ENCODE results near the gene MEGF11.
"Not testable (repeated sequence)": the region's sequence is repeated elsewhere in the genome, so short reads cannot be mapped to it uniquely, and the experiment has no call there.

The MEGF11 gene

DNA sequence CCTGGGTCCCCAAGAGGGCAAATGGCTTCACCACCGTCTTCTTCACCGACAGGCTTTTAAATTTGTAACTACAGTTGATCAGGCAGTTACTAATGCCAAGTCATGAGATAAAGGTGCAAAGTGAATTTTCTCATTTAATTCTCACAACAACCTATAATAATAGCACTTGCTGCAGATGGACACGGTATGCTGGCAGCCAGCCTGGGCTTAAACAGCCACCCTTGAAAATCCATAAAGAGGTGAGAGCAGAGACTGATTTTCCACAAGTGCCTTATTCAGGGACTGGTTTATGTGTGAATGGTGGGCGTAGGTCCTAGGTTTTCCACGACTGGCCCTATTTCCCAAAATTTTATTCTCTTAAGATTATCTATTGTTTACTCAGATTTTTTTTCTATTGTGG lies 266.4 kb downstream of the MEGF11 start:
- DNase-seq, result no peak

DNA sequence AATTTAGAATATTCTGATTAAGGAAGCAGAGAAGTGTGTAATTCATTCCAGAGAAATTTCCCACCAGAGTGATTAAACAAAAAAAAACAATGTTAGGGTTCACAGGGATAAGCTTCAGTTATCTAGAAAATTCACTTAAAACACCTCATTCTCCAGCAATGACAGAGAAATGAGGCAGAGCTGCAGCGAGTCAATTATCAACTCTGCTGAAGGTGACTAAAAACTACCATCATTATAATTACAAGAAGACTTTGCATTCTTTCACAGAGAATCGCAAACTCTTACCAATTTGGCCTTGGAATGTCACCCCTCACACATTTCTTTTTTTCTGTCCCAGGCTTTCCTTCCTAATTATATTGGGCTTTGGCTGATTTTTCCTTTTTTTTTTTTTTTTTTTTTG lies 267.1 kb downstream of the MEGF11 start:
- no peak for DNase-seq

DNA sequence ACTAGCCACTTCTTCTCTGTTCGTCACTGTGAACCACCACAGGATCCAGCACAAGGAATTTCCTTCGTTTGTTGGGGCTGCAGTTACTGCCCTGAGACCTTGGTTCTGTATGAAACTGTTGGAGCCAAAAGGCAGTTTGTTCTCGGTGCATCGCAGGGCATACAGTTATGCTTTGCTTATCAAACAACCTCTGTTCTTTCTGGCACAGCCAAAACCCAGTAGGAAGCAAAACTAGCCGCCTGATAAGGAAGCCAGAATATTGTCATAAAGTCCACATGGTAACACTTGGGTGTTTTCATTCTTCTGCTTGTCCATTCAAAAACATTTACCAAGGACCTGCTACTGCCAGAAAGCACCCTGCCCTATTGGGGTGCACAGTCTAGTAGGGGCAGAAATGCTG lies 268.2 kb downstream of the MEGF11 start:
- DNase-seq, result no peak

DNA sequence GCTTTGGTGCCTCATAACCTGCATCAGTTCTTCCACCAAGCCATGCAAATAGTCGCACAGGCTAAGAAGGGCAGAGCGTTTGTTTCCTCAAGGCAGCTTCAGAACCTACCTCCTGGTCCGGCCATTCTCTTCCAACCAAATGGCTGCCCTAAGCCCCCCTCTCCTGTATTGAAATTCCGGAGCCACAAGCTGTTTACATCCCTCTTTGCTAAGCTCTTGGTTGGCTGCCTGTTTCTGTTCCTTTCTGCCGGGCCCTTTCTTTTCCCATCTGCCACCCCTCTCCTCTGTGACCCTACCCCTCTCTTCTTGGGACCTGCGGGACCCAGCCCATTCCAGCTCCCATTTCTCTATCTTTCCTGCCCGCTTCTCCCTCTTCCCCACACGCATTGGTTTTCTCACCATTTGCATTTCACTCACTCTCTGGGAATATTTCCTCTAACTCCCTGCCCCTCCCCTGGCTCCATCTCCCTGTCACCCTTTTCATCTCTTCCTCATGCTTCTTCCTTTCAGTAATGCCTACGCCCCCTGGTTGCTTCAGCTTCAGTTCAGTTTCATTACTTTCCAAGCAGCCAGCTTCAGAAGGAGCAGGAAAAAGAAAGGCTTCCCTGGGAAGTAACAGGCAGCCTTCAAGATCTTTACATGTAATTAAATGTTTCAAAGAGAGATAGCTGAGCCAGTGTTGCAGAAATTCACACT lies 270.8 kb downstream of the MEGF11 start:
- no peak for DNase-seq

DNA sequence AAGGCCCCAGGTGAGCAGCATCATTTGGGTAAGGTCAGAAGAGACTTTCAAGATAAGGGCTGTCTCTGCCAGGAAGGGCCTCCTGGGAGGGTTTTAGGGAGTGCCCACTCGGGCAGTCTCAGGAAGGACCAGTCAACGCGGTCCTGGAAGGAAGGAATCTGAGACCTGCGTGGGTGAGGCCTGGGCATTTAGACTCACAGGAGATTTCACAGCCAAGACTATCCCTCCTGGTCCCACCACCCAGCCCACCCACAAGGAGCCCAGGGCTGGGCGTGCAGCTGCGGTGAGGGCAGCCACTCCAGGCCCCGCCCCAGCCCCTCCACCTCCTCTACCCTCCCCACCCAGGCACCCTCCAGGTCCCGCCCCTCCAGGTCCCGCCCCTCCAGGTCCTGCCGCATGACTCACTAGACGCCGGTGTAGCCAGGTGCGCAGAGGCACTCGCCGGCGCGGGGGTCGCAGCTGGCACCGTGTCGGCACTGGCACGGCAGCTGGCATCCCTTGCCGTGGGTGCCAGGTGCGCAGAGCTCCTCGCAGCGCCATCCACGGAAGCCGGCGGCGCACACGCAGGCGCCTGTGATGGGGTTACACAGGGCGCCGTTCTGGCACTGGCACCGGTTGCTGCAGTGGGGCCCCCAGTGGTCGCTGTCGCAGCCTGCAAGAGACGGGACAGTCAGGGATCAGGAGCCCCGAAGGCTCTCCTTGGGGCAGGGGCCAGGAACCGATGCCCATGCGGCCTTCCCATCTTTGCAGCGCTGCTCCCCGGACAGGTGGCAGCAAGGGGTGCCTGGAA lies 271.5 kb downstream of the MEGF11 start:
- DNase-seq, result no peak

DNA sequence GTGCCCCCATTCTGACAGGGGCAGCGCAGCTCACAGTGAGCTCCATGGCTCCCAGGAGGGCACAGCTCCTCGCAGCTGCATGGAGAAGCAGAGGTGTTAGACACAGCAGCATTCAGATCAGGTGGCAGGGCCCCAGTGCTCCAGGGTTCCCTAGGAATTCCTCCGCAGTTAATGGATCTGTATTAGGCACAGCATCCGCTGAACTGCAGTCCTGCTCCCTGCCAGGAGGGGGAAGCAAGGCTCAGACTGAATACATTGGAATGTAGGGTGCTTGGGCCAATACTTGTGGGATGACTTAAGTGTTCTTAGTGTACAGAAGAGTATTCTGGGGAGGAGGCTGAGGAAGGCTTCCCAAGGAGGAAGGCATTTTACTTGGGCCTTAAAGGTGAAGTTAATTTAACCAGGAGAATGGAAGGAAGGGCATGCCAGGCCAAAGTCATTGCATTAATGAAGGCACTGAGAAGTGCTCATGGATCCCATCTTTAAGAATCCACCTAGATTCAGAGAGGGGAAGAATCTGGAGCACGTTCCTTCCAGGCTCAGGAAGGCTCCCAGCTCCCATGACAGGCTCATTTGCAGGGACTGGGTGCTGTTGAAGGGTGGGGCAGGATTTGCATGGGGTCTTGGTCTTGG lies 272.6 kb downstream of the MEGF11 start:
- DNase-seq, result peak; percentile 70

DNA sequence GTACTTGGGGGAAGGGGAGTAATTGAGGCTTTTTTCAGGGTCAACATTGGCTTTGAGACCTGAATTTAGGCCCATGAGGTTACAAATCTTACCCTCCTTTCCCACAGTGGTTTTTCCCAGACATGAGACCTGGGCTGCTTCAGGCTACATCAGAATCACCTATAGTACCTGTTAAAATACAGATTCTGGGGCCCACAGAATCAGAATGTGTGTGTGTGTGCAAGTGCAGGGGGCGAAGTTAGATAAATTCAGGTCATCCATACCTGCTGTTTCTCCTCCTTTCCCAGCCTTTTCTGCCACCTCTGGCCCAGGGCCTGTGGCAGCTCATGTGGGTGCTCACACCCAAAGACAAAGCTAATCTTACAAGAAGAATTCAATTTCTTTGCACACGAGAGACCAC lies 273.7 kb downstream of the MEGF11 start:
- no peak for DNase-seq

DNA sequence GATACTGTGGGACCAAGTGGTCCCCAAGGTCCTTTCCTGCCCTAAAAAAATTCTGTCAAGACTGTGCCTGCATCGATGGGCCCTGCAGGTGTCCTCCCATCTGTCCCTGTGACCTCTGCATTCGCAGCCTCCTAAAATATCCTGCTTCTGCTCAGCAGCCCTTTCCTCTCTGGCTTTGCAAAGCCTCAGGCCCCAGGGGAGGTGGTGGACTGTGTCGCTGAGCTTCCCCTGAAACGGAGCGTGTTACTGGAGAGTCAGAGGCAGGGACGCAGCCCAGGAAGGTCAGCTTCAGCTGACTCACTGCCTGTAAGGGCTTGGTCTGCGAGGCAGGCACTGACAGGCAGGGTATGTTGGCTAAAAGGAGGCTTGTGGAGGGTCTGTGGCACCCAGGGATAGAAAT lies 274.2 kb downstream of the MEGF11 start:
- DNase-seq, result no peak

DNA sequence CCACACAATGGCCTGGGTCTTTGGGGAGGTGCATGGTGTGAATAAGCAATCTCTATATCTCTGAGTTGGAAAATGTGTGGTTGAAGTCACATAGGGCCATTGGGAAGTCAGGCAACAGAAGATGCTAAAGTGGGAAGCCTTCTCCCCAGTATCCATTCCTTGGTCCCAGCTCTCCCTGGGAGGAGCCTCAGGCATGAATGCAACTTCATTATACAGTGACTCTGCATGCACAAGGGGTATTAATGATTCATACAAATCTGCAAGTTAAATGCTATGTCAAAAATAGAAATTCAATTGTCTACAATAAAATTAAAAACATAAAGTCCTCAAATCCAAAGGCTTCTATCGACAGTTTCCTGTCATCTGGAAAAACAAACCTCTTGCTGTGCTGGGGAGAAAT lies 275.4 kb downstream of the MEGF11 start:
- no peak for DNase-seq

DNA sequence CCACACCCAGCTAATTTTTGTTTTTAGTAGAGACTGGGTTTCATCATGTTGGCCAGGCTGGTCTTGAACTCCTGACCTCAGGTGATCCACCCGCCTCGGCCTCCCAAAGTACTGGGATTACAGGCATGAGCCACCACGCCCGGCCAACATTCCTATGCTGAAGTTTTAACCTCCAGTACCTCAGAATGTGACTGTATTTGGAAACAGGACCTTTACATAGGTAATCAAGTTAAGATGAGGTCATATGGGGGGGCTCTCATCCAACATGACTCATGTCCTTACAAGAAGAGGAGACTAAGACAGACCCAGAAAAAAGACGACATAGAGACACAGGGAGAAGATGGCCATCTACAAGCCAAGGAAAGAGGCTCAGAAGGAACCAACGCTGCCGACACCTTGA lies 277.4 kb downstream of the MEGF11 start:
- DNase-seq, result not testable (repeated sequence)

DNA sequence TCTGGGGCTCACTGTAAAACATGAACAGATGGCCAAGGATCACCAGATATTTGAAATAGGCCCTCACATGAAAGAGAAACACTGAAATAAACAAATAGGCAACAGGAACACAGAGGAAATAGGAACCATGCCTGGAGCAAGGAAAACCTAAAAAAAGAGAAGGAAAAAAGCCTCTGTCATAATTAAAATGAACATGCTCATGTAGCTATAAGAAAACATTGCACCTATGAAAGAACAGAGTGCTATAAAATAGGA lies 281.9 kb downstream of the MEGF11 start:
- no peak for DNase-seq

DNA sequence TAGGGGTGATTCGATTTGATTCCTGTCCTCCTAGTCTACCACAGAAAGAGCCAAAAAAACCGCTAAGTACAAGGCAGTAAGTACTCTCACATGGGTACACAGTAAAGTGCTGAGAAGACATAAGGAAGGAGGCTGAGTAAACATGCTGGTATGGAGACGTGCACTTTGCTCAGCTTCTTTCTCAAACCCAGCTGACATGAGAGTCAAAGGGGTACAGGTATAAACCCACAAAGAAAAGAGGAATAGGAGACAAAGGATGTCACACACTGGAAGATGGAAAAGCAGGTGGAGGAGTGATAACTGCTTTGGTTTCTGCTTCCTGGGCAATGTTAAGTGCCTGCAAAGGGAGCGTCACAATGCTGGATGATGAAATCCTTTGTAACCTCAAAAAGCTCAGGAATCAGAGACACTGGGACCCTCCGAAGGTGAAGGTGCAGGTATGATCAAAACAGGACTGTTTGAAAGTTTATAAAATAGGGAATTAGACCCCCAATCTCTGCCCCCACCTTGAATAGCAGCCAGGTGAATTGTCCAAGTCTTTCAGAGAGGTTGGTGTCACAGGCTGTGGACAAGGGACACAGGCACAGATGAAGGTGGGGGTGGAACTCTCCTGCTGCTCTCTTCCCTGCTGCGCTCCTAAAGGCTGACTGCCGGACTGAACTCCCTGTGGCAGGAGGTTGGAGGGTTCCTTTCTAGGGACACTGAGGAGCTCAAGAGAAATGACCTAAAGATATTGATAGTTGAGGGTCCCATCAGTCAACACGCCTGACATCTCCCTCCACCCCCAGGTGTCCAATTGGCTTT lies 282.4 kb downstream of the MEGF11 start:
- DNase-seq, result peak; percentile 8

DNA sequence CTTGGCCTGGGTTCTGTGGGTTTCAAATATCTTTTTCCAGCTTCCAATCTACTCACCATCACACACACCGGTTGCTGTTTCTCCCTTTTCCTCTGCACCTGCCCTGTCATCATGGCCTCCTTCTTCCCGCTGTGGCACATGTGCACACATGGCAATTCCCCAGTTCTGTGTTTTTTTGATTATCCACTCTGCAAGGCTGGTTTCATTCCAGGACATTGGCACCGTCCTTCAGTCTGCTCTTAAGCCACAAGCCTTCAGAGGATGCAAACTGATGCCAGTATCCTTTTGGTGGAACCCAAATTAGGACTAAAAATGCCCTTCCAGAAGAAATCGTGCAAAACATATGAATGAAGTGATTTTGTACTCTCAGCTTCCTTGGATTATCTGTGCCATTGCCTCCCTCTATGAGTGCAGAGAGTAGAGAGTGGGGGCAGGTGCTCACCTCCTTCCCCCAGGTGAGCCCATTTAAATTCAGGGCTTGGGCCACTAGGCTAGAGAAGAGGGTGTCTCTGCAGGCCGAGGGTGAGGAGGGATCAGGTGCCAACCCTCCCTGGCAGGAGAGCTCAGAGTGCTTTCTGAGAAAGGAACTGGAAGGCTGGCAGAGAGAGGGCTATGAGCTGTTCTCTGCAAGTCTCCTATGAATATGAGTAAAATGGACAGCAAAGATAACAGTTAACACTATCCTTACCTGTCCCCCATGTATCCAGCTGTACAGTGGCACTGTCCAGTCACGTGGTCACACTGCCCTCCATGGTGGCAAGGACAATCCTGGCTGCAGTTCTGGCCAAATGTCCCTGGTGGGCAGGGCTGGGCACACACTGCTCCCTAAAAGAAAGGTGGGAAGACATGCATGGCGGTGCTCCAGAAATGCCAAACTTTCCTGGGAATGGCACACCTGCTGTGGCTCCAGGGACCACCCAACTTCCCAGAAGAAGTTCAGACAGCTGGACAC lies 283.4 kb downstream of the MEGF11 start:
- no peak for DNase-seq

DNA sequence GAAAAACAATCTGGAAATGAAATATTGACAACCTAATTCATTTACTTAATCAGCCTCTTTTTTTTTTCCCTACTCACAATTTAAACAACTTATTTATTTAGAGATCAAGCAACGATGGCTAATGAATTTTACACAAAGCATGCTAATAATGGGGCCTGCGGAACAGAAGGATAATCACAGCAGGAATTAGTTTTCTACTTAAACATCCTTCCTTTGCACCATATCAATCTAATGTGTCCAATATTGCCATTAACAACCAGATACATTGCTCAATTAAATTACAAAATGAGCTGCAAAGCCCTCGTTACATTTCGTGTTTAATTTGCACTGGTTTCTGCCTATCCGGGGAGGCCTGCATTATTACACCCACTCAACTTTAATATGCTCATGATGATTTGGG lies 285.0 kb downstream of the MEGF11 start:
- DNase-seq, result no peak

DNA sequence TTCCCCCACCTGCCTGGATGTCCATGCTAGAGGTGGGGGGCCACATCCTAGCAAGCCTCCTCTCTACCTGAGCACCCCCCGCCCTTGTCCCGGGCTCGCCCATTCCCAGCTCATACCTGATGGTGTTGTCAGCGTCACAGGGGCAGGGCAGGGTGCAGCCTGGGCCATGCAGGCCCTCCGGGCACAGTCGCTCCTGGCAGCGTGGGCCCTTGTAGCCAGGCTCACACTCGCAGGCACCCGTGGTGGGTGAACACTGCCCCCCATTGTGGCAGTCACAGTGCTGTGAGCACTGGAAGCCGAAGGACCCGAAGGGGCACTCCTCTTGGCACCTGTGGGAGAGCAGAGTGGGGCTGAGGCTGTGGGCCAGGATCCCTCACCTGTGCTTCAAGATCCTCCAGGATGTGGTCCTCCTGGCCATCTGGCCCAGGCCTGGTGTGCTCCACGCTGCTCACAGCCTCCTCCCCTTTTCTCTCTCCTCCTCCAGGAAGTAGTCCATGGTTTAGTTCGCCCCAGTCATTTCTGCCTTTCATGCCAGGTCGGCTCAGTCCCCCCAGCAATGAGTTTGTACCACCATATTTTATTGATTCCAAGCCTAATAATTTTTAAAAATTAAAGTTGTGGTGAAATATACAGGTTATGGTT lies 288.6 kb downstream of the MEGF11 start:
- no peak for DNase-seq

DNA sequence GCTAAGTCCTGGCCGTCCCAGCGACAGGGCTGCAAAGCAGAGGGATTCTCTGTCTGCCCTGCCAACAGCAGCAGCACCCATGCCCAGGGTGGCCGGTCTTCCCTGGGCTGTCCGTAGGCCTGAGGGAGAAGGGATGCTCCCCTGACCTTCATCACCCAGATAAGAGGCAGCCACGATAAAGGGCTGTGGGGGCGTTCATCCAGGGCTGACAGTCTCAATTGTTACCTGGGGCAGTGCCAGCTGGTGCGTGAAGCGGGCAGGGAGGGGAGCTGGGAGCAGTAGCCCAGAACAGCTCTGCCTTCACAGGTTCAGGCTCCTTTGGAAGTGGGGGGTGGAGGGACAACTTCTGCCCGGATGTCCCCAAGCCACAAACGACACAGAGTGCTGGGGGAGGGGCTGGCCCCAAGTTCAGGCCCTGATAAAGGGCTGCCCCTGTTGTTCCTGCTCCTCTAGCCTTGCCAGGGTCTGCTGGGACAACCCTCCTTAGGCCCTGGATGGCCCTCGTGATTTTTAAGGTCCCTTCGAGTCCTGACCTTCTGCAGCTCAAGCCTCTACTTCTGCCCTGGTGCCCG lies 289.6 kb downstream of the MEGF11 start:
- DNase-seq, result no peak

DNA sequence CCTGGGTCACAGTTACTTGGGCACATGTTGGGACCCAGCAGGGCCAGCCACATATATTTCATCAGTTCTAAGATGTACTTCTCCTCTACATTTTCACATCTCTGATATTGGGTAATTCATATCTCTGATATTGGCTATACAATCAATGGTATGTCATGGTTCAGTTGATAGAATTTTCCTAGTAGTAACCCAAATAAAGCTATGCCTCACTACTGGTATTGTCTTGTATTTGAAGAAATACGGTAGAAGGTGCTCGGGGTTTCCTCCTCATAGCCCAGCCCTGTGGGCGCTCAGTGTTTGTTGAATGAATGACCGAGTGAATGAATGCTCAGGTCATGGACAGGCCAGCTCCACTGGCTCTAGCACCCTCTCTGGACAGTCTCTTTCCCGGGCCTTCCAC lies 290.2 kb downstream of the MEGF11 start:
- DNase-seq, result no peak

DNA sequence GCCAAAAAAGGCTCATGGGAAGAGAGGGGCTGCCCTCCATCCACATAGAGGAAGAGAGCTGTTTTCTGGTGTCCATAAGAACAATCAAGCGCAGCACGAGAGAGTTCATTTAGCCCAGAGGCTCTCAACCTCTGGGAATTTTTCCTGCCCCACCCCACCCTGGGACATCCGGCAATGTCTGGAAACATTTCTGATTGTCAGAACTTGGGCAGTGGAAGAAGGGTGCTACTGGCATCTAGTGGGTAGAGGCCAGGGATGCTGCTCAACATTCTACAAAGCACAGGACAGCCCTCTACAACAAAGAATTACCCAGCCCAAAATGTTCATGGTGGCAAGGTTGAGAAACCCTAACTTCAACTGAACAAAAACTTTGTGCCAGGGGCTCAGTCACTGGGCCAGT lies 291.4 kb downstream of the MEGF11 start:
- DNase-seq, result no peak

DNA sequence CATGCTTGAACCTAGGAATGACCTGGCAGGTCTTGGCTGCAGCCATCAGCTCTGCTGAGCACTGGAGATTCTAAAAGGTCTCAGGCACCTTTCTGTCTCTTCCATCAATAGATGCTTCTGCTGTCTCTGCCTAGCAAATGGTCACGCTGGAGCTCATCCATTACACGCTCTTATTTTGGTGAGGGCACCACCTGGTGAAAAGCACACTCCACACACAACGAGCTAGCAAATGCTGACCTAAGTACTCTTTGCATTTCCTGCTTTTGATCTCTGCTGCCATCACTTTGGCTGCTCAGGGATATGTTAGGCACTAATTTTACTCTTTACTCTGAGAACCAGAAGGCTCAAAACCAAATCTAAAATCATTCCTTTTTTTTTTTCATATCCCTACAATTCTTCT lies 293.0 kb downstream of the MEGF11 start:
- no peak for DNase-seq

DNA sequence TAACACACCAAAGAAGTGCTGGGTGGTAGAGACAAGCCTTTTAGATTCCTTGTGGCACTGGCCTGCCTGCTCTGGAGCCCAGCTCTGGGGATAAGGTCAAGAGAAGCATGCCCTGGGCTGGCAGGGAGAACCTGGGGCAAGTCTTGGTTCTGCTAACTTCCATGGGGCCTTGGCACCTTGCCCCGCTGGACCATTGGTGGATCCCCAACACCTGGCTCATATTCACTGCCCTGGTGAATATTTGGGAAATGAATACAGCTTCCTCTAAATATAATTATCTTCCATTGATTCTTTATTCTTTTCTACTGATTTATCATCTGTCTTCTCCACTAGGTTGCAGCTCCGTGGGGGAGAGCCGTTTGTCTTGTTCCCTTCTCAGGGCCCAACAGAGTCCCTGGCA lies 294.7 kb downstream of the MEGF11 start:
- DNase-seq, result no peak

DNA sequence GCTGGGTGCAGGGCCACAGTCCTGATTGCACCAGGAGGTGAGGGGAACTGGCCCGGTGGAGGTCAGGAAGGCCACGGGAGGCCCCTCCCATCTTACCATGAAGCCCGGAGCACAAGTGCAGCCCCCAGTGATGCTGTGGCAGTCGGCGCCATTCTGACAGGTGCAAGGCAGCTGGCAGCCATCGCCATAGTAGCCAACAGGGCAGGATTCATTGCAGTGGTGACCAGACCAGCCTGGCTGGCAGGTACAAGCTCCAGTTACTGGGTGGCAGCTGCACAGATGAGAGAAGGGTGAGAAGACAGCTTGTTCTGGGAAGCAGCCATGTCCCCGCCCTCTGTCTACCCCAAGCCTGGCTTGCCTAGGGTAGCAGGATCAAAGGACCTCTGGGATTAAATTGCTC lies 296.1 kb downstream of the MEGF11 start:
- DNase-seq, result no peak

DNA sequence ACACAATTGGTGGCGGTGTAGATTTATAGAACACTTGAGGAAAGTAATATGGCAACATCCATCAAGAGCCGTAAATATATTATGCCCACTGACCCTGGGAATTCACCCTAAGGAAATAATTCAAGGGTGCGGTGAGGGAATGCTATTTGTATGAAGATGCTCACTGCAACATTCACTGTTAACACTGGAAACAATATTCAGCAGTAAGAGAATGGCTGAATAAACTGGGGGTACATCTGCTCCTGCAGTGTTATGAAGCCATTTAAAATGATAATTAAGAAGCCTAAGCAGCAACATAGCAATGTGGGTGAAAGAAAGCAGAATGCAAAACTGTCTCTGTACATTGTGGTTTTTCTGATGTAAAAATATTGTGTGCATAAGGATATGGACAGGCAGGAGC lies 296.7 kb downstream of the MEGF11 start:
- no peak for DNase-seq
